Bronchial epithelial cell (primary cell): ENCODE results near the gene WDR20. TPM values are rescaled to one million over a fixed set of nuclear protein-coding genes. Genes with fewer than 3 reads are reported as not detected.
A peak's percentile ranks its signal among the peaks of the same experiment; 100 is the strongest.

ENCODE experiments used
- DNase-seq: peaks from one replicate; pipeline ENCODE4 v3.0.0-alpha.2; 2010; ENCODE audit warnings: low read depth
- FAIRE-seq: peaks from 2 replicates; lab custom pipeline; 2011; peaks lifted over from hg19 to GRCh38; lab: Jason Lieb, UNC
- H3K27me3 ChIP-seq: 2 replicates; pipeline ENCODE4 v1.5.1; 2011; ENCODE audit warnings: low read length; ENCODE audit not compliant: control insufficient read depth, insufficient read depth
- H3K36me3 ChIP-seq: 2 replicates; pipeline ENCODE4 v1.5.1; 2011; ENCODE audit warnings: low read length; ENCODE audit not compliant: control insufficient read depth, insufficient read depth
- H3K4me3 ChIP-seq: 2 replicates; pipeline ENCODE4 v1.5.1; 2011; ENCODE audit warnings: mild to moderate bottlenecking, low read depth, low read length, control low read depth
- CTCF ChIP-seq: IDR thresholded peaks from 2 replicates; pipeline ENCODE4 v1.5.1; 2011; ENCODE audit warnings: mild to moderate bottlenecking, moderate library complexity, low read length, control low read depth, inconsistent platforms; ENCODE audit not compliant: insufficient read depth, severe bottlenecking
- total RNA-seq: library from RNA; depleted of rRNA; stranded (reverse); fragments of >200 nt; gene quantifications from 2 replicates; pipeline ENCODE4 v1.2.1, GENCODE V29; 2014

The WDR20 gene
- total RNA-seq, 1 donor from 2014 or later = 20.0 TPM

- no peaks in the 10 kb centered on the region for H3K27me3 ChIP-seq
- no peak overlapping the region for H3K4me3 ChIP-seq
- H3K36me3 ChIP-seq = peaks cover 6% of the 10 kb centered on the region
- no peak for DNase-seq
- TF ChIP-seq CTCF = no peak
- no peak for FAIRE-seq
Measured at GRCh38 chr14:102249041-102249440, 109.3 kb downstream of the WDR20 start.

DNA sequence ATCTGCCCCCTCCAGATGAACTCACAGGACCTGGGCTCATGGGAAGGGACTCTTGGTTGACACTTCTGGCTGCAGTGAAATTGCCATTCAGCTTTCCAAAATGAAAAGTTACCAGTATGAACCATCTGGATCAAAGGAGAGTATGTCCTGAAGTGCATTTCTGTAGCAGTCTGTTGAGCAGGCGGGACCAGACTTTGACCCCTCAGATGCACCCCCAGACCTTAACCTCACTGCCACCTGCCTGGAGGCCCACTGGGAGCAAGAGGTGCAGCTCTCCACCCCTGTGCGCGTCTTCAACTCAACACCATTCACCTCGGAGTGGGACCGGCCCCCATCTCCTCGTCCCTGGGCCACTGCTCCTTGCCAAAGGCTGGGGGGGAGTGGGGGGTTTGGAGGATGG is 110.3 kb downstream of the WDR20 start:
- Histone ChIP-seq H3K27me3 (no peaks in the 10 kb centered on the region), H3K36me3 (peaks cover 6% of the 10 kb centered on the region), H3K4me3 (no peak overlapping the region)
- no peak for FAIRE-seq
- no peak for TF ChIP-seq CTCF
- DNase-seq = no peak

- DNase-seq (no peak), FAIRE-seq (no peak)
- Histone ChIP-seq H3K27me3 (no peaks in the 10 kb centered on the region), H3K4me3 (no peak overlapping the region), H3K36me3 (peaks cover 6% of the 10 kb centered on the region)
- no peak for TF ChIP-seq CTCF
Measured at GRCh38 chr14:102250636-102251035, 110.9 kb downstream of the WDR20 start.

GRCh38 chr14:102251161-102251560 is 111.5 kb downstream of the WDR20 start:
- FAIRE-seq (no peak), DNase-seq (no peak)
- H3K4me3 ChIP-seq = no peak overlapping the region
- no peaks in the 10 kb centered on the region for H3K27me3 ChIP-seq
- H3K36me3 ChIP-seq = peaks cover 6% of the 10 kb centered on the region
- no peak for TF ChIP-seq CTCF

- H3K27me3 ChIP-seq = no peaks in the 10 kb centered on the region
- DNase-seq (no peak), FAIRE-seq (peak; percentile 95)
- no peak for TF ChIP-seq CTCF
- peaks cover 6% of the 10 kb centered on the region for H3K36me3 ChIP-seq
- H3K4me3 ChIP-seq = no peak overlapping the region
Measured at GRCh38 chr14:102252834-102253801, 113.4 kb downstream of the WDR20 start.
